Measurements from ENCODE around the gene KRTAP5-4.
A peak's percentile ranks its signal among the peaks of the same experiment; 100 is the strongest.
"Not testable (repeated sequence)": the region's sequence is repeated elsewhere in the genome, so short reads cannot be mapped to it uniquely, and the experiment has no call there.

The KRTAP5-4 gene

DNA sequence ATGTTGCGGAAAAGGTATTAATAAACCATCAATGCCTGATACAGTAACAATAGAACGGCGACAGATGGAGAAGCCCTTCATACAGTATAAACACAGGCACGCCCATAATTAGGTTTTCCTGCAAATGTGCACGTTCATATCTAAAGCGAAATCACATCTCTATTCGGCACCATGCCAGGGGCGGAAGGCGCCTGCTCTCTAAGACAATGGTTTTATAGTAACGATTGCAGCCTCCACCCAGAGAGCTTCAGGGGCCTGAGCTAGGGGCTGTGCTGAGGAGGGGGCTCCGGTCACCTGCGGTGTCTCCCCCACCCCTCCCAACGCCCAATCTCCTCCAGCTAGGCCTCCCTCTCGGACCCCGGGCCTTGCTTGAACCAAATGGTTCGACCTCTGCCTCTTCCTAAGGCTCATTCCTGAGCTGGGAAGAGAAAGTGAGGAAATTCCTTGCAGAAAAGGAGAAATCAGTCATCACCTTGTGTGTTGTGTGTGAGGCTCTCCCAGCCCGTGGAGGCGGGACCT is 17.2 kb upstream of the KRTAP5-4 start:
- DNase-seq (ENCODE audit: low read depth in 2 of 3, low spot score in 2 of 3): no peak

DNA sequence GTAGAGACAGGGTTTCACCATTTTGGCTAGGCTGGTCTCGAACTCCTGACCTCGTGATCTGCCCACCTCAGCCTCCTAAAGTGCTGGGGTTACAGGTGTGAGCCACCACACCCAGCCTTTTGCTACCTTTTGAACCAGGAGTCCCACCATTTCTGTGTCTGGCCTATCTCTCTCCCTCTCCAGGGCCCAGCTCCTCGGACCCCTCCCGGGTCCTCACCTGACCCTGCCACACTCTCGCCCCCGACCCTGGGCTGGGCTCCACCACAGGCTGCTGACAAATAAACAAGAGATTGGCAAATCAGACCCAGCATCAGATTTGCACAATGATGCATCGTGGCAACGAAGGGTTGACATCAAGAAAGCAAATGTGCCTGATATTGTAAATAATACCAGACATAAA is 16.4 kb upstream of the KRTAP5-4 start:
- no peak for DNase-seq (ENCODE audit: low read depth in 2 of 3, low spot score in 2 of 3)

DNA sequence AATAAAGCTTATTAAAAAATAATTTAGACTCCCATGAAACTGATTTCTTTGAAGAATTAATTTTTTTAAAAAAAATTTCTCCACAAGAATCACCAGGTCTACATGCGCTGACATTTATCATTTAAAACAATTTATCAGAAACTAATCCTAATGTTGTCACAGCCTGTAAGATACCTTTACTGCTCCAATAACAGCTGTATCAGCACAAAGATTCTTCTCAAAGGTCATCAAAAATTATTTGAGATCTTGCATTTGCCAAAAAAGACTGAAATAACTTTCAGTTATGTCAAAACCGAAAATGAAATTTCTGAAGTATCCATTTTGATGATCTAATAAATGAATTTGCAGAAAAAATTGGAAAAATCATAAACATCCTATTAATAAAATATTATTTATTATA is 15.7 kb upstream of the KRTAP5-4 start:
- DNase-seq (ENCODE audit: low read depth in 2 of 3, low spot score in 2 of 3): no peak

DNA sequence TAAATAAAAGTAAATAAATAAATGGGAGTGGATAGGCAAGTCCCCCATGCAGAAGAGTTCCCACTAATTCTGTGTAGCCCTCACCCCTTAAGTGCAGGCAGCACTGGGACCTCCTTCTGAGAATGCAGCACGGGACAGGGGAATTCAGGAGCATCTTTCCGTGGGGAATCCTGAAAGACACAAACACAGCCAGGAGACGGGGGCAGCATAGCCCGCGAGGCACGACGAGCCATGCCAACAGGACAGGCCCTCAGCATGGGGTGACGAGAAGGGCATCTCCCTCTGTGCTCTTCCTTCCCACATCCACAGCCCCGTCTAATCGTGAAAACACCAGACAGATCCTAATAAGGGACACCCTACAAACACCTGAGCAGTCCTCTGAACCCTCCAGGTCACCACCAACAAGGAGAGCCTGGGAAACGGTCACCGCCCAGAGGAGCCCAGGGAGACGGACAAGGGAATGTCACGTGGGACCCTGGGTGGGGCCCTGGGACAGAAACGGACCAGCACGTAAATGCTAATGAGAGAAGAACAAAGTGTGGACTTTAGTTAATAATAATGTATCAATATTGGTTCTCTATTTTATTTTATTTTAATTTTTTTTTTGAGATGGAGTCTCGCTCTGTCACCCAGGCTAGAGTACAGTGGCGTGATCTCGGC is 14.5 kb upstream of the KRTAP5-4 start:
- DNase-seq (ENCODE audit: low read depth in 2 of 3, low spot score in 2 of 3): no peak

DNA sequence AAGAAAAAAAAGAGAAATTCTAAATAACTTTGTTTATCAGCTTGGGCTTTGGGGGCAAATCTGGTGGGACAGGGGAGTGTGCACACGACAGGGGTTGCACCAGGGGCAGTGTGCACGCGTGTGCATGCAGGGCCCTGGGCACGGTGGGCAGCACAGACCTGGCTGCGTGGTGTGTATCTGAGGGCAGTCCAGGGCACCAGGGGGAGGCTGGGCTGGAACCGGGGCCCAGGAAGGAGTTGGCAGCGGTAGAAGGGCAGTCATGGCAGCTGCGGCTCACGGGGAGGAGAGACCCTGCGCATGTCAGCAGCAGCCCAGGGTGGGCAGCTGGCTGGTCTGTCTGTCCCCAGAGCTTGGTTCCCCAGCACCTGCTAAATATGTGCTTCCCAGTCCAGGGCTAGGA is 11.9 kb upstream of the KRTAP5-4 start:
- no peak for DNase-seq (ENCODE audit: low read depth in 2 of 3, low spot score in 2 of 3)

DNA sequence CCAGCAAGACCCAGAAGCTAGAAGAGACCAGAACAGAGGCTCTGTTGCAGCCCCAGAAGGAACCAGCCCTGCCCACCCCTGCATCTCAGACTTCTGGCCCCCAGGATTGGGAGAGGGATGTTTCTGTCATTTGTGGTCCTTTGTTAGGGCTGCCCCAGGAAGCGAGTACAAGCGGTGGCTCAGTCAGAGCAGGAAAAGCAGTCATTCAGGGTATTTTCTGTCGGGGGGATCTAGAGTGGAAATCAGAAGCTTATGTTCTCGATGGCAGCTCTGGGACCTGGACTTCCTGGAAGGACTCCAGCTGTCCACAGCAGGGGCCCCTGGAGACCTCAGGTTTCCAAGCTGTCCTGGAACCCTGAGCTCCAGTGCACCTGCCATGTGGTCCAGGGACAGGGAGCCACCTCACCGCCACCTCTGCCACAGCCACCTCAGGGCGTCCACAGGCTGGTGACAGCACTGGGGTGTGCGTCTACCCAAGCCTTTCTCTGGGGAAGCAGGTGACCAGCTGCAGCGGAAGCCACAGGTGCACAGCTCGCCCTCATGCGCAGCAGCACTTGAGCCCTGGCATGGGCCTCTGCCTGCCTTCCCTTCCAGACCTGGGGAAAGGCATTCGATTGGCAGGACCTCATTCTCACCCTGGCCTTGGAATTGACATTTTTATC is 10.2 kb upstream of the KRTAP5-4 start:
- DNase-seq (ENCODE audit: low read depth in 2 of 3, low spot score in 2 of 3): no peak

DNA sequence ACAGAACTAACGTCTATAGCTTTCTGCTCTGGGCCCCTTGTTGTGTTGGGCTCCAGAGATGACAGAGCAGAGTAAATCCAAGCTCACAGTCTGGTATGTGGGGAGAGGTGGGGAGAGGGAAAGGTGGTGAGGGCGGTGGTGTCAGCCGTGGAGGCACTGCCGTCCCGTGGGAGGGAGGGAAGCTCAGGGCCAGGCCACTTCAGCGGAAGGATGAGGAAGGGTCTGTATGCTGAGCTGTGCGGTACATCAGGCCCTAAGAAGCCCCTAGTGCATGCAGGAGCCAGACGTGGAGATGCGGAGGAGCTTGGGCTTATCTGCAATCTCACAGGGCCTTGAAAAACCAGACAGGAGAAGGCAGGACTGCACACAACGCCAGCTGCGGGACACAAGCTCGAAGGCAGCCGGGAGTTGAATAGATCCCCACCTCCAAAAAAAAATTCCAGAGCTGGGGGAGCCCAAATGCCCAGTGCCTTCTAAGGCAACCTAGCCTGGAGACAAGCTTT is 9.2 kb upstream of the KRTAP5-4 start:
- no peak for DNase-seq (ENCODE audit: low read depth in 2 of 3, low spot score in 2 of 3)

DNA sequence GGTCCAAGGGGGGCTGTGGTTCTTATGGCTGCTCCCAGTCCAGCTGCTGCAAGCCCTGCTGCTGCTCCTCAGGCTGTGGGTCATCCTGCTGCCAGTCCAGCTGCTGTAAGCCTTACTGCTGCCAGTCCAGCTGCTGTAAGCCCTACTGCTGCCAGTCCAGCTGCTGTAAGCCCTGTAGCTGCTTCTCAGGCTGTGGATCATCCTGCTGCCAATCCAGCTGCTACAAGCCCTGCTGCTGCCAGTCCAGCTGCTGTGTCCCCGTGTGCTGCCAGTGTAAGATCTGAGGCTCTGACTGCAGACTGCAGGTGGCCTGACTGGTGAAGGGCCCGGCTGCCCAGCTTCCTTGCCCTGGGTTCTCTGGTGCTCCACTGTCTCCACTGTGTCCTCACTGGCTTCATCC is 8.3 kb upstream of the KRTAP5-4 start:
- DNase-seq (ENCODE audit: low read depth in 2 of 3, low spot score in 2 of 3): no peak

DNA sequence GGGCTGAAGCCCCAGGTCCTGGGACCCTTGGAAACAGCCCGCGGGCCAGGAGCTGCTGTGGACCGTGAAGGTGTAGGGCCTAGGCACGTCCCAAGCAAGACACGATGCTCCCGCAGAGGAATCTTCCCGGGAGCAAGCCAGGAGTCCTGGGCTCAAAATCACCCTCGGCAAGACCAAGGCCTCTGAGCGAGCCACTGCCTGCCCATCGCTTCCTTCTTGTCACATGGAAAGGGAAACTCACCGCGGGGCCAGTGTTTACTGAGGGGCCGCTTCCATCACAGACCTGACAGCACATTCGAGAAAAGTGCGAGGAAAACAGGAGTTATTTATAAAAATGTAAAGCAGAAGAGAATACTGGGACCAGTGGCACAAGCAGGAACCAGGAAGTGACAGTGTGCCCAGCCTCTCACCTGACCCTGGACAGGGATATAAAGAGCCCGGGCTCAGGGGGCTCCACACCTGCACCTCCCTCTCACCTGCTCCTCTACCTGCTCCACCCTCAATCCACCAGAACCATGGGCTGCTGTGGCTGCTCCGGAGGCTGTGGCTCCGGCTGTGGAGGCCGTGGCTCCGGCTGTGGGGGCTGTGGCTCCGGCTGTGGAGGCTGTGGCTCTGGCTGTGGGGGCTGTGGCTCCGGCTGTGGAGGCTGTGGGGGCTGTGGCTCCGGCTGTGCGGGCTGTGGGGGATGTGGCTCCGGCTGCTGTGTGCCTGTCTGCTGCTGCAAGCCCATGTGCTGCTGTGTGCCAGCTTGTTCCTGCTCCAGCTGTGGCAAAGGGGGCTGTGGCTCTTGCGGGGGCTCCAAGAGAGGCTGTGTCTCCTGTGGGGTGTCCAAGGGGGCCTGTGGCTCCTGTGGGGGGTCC is 7.6 kb upstream of the KRTAP5-4 start, which contains the start of gene KRTAP5-5:
Gene KRTAP5-5 (plus strand): TSS at position 450 of the 860 bp plus-strand sequence. CDS start 66 bp downstream, at position 516.
- DNase-seq (ENCODE audit: low read depth in 2 of 3, low spot score in 2 of 3): no peak

DNA sequence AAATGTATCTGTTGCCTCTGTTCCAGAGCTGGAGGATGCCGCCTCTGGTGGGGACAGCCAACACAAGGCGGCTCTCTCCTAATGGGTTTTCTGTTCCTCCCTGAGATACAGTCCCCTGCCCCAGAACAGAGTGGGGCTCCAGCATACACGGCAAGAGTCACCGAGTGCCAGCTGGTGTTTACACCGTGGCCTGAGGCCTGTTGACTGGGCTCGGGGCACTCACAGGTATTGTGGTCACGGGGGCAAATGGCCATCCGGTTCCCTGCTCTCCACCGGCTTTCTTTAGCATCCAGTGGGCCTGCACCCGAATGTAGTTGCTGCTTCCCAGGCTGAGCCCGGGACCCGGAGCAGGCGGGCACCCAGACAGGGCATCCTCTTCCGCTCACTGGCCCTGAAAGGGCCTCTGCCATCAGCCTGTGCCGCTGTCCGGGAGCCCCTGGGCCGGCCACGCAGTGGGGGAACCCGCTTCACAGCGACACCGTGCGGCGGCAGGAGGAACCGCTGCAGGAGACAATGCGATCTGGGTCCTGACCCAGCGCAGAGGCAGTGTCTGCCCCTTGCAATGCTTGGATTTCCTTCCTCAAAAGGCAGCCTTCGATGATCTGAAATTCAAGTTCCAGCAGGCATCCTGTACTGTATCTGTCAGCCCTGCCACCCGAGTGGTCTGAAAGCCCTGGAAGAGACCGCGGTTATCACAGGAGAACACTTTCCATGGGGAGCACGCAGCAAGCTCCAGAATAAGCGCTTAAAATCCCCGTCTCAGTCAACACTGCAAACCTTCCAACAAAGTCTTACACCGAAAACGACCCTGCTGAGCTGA is 6.8 kb upstream of the KRTAP5-4 start:
- DNase-seq (ENCODE audit: low read depth in 2 of 3, low spot score in 2 of 3): peak; percentile 13 to 45 (median 42)

DNA sequence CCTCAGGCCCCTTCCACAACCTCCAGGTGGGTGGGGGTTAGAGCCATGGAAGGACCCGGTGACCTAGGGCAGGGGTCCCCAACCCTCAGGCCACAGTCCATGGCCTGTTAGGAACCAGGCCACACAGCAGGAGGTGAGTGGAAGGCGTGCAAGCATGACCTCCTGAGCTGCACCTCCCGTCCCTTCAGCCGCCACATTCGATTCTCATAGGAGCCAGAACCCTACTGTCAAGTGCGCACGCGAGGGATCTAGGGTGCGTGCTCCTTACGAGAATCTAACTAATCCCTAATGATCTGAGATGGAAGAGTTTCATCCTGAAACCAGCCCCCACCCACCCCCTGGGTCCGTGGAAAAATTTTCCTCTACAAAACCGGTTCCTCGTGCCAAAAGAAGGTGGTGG is 3.6 kb upstream of the KRTAP5-4 start:
- DNase-seq (ENCODE audit: low read depth in 2 of 3, low spot score in 2 of 3): no peak

DNA sequence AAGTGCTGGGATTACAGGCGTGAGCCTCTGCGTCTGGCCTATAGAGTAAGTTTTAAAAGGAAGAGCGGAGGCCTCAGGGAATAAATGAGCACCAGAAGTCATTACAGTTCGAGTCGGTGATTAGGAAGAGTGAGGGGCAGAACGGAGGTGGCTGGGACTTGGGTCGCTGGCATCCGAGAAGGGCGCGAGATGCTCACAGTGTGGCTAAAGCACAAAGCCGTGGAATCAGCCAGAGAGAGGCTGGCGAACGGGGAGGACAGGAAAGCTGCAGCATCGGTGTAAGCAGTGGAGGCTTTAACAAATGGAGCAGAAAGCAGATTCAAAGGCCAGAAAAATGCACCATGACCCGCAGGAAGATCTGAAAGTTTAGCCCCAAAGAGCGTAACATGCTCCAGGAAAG is 2.7 kb upstream of the KRTAP5-4 start:
- DNase-seq (ENCODE audit: low read depth in 2 of 3, low spot score in 2 of 3): no peak

DNA sequence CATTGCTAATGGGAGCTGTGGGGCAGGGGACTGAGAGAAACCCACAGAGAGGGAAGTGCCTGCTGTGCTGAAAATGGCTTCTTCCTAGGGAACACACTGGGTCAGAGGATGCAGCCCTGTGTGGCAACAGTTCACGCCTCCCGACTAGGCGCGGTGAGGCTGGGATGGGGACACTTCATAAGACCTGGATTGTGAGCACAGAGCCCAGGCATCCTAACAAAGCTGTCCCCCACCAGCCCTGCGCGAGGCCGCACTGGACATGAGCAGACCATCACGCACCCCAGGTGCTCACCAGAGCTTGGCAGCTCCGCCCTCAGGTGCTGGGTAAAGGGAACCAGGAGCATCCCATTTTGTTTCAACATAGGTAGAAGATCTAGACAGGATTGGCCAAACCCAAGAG is 1.8 kb upstream of the KRTAP5-4 start:
- DNase-seq (ENCODE audit: low read depth in 2 of 3, low spot score in 2 of 3): no peak

DNA sequence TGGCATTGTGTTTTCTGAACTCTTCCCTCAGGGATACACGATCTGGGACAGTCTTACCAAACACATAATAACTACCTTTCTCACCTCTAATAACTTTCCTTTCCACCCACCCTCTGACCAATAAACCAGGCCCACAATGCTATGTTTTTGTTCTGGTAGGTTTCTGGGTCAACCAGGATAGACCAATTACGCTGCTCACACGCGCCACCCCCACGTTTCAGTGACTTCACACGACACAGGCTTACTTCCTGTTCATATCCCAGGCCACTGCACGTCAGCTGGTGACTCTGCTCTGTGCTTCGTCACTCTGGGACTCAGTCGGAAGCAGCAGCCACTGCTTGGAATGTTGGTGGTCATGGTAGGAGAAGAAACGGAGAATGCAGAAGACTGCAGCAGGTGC is 2.5 kb downstream of the KRTAP5-4 start:
- DNase-seq (ENCODE audit: low read depth in 2 of 3, low spot score in 2 of 3): no peak

DNA sequence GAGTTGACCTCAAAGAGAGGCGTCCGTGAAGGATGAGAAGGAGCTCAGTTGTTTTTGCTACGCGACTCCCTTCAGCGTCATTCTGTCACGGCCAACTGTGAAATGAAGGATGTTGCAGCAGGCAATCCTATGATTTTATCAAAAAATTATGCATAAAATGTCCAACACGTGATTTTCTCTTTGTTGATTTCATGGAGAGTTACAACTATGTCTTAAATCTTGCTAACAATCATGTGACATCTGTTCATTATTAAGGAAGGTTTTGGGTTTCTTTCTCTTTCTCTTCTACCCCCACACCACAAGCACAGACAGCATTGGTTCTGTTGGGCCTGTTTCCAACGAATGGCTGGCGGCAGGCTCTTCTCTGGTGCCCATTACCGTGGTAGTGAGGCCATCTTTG is 3.7 kb downstream of the KRTAP5-4 start:
- no peak for DNase-seq (ENCODE audit: low read depth in 2 of 3, low spot score in 2 of 3)

DNA sequence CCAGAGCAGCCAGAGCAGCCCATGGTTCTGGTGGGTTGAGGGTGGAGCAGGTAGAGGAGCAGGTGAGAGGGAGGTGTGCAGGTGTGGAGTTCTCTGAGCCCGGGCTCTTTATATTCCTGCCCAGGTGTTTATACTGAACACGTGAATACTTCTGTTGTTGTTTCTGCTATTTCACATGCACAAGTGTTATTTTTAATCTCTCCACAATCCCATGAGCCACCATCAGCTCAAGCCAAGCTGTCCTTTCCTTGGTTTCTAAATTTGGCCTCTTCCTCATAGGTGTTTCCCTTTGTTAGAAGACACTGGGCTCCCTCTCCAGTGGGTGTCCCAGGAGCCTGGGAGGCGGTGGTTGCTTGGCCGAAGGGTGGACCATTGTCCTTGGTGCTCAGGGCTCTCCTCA is 13.6 kb downstream of the KRTAP5-4 start, which contains the start of gene KRTAP5-3:
Gene KRTAP5-3 (minus strand): TSS at position 101 of the 400 bp plus-strand sequence. CDS start 78 bp downstream, at position 23.
- no peak for DNase-seq (ENCODE audit: low read depth in 2 of 3, low spot score in 2 of 3)

DNA sequence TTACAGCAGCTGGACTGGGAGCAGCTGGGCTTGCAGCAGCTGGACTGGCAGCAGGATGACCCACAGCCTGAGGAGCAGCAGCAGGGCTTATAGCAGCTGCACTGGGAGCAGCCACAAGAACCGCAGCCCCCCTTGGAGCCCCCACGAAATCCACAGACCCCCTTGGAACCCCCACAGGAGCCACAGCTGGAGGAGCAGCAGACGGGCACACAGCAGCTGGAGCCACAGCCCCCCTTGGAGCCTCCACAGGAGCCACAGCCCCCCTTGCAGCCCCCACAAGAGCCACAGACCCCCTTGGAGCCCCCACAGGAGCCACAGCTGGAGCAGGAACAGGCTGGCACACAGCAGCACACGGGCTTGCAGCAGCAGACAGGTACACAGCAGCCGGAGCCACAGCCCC is 14.0 kb downstream of the KRTAP5-4 start:
- not testable (repeated sequence) for DNase-seq (ENCODE audit: low read depth in 2 of 3, low spot score in 2 of 3)

DNA sequence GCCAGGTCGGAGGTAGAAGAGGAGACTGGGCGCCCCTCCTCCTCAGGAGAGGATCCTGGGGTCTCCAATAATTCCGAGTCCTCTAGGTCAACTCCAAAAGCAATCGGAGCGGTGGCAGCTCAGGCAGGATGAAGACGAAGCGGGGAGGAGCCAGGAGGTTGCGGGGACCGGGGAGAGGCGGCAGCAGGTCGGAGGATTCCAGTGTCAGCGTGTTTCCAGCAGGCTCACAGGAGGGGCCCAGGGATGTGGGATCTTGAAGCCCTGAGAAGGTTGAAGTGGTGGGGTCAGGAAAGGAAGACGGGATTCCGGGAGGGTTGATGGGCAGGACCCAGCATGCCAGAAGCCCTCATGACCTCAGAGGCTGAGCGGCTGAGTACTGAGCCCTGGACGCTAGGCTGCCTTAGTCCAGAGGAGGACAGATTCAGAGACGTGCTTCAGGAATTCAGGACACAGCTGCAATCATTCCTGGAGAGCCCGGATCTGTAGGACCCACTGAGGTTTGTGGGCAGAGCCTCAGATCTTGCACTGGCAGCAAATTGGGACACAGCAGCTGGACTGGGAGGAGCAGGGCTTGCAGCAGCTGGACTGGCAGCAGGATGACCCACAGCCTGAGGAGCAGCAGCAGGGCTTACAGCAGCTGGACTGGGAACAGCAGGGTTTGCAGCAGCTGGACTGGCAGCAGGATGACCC is 14.6 kb downstream of the KRTAP5-4 start:
- DNase-seq (ENCODE audit: low read depth in 2 of 3, low spot score in 2 of 3): not testable (repeated sequence)

DNA sequence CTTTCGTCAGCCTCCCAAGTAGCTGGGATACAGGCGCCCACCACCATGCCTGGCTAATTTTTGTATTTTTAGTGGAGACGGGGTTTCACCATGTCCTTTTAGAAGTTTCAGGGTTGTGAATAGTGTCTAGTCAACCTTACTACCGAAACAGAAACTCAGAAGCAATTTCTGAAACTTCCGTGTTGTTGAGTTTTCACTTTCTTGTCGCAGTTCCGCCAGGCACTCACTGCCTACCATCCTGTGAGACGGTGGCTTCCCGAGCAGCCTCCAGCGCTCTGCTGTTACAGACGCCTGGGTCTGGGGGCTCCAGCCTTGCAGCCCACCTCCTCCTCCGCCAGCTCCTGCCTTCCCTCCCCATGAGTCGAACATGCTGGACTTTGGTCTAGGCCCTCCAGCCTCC is 16.0 kb downstream of the KRTAP5-4 start:
- not testable (repeated sequence) for DNase-seq (ENCODE audit: low read depth in 2 of 3, low spot score in 2 of 3)

DNA sequence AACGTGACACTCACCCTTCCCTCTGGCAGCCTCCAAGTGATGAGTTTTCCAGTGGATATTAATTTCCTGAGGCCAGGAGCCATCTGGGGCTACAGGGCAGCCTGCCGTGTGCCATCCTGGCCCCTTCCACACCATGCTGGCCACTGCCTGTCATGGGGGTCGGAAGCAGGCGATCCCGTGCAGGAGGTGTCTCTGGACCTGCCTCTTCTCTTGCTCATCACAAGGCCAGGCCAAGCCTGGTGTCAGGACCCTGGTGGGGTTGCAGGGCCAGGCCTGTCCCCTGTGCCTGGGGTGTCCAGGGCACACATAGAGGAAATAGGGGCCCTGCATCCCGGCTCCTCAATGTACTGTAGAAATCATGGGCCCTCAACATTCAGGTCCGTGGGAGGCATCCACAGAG is 17.2 kb downstream of the KRTAP5-4 start:
- DNase-seq (ENCODE audit: low read depth in 2 of 3, low spot score in 2 of 3): no peak
